ENCODE measurements around the gene JCHAIN.
"Not testable (repeated sequence)": the region's sequence is repeated elsewhere in the genome, so short reads cannot be mapped to it uniquely, and the experiment has no call there.

The JCHAIN gene

GRCh38 chr4:70687821-70688794 is 21.8 kb upstream of the JCHAIN start, which contains the start of gene UTP3:
UTP3 (plus strand) TSS chr4:70688532; CDS start chr4:70688678, 146 bp downstream.
- DNase-seq (ENCODE audit: low spot score), result peak; percentile 58

- no peak for DNase-seq (ENCODE audit: low spot score)
These were observed 21.1 kb upstream of the JCHAIN start for GRCh38 chr4:70687392-70687791.

- not testable (repeated sequence) for DNase-seq (ENCODE audit: low spot score)
These were observed 15.8 kb upstream of the JCHAIN start for GRCh38 chr4:70682142-70682541.

GRCh38 chr4:70681704-70682103 is 15.4 kb upstream of the JCHAIN start:
- no peak for DNase-seq (ENCODE audit: low spot score)

- DNase-seq (ENCODE audit: low spot score), result no peak
These were observed 14.6 kb upstream of the JCHAIN start for GRCh38 chr4:70680934-70681333.

- DNase-seq (ENCODE audit: low spot score), result no peak
These were observed 12.2 kb upstream of the JCHAIN start for GRCh38 chr4:70678383-70678999.

GRCh38 chr4:70676554-70677090 is 10.3 kb upstream of the JCHAIN start:
- DNase-seq (ENCODE audit: low spot score), result no peak

- no peak for DNase-seq (ENCODE audit: low spot score)
These were observed 8.4 kb upstream of the JCHAIN start for GRCh38 chr4:70674731-70675130.

GRCh38 chr4:70674191-70674590 is 7.9 kb upstream of the JCHAIN start:
- no peak for DNase-seq (ENCODE audit: low spot score)

GRCh38 chr4:70671091-70671490 is 4.8 kb upstream of the JCHAIN start:
- DNase-seq (ENCODE audit: low spot score), result no peak

- no peak for DNase-seq (ENCODE audit: low spot score)
These were observed 4.2 kb upstream of the JCHAIN start for GRCh38 chr4:70670332-70671014.

- no peak for DNase-seq (ENCODE audit: low spot score)
These were observed 1.6 kb upstream of the JCHAIN start for GRCh38 chr4:70667740-70668535.

GRCh38 chr4:70661309-70661922 is 4.9 kb downstream of the JCHAIN start:
- not testable (repeated sequence) for DNase-seq (ENCODE audit: low spot score)

GRCh38 chr4:70660106-70660505 is 6.2 kb downstream of the JCHAIN start:
- DNase-seq (ENCODE audit: low spot score), result no peak

- DNase-seq (ENCODE audit: low spot score), result no peak
These were observed 7.9 kb downstream of the JCHAIN start for GRCh38 chr4:70658418-70658817.

- DNase-seq (ENCODE audit: low spot score), result no peak
These were observed 9.0 kb downstream of the JCHAIN start for GRCh38 chr4:70657326-70657725.

- no peak for DNase-seq (ENCODE audit: low spot score)
These were observed 11.7 kb downstream of the JCHAIN start for GRCh38 chr4:70654605-70655011.

- DNase-seq (ENCODE audit: low spot score), result no peak
These were observed 14.3 kb downstream of the JCHAIN start for GRCh38 chr4:70651864-70652506.

- not testable (repeated sequence) for DNase-seq (ENCODE audit: low spot score)
These were observed 15.6 kb downstream of the JCHAIN start for GRCh38 chr4:70650741-70651140.

- no peak for DNase-seq (ENCODE audit: low spot score)
These were observed 26.1 kb downstream of the JCHAIN start for GRCh38 chr4:70640192-70640591.
